GM12878 (cell line): ENCODE measurements around the gene LONP1.

Source experiments
- CTCF ChIP-seq, 3 experiments: IDR thresholded peaks in 2 of 3; conservative IDR thresholded peaks in 1 of 3; 2 replicates each; pipeline ENCODE4 v1.5.1; 2011; ENCODE audit warnings: low read depth in 3 of 3, low read length in 3 of 3, mild to moderate bottlenecking in 3 of 3, control low read depth in 2 of 3, moderate library complexity in 2 of 3, inconsistent platforms in 1 of 3, mixed read lengths in 1 of 3; ENCODE audit not compliant: control insufficient read depth in 2 of 3, insufficient read depth in 1 of 3; ENCODE audit errors: extremely low read depth in 1 of 3
- TARDBP ChIP-seq: IDR thresholded peaks from 2 replicates; pipeline ENCODE4 v1.6.1; 2016; ENCODE audit warnings: borderline replicate concordance
- TF ChIP-seq, protein P1 (sequence below): IDR thresholded peaks from 2 replicates; pipeline ENCODE4 v1.6.1; 2011; ENCODE audit warnings: borderline replicate concordance, low read depth, mild to moderate bottlenecking, moderate library complexity, low read length; ENCODE audit not compliant: insufficient read depth, poor library complexity, severe bottlenecking

DNA sequence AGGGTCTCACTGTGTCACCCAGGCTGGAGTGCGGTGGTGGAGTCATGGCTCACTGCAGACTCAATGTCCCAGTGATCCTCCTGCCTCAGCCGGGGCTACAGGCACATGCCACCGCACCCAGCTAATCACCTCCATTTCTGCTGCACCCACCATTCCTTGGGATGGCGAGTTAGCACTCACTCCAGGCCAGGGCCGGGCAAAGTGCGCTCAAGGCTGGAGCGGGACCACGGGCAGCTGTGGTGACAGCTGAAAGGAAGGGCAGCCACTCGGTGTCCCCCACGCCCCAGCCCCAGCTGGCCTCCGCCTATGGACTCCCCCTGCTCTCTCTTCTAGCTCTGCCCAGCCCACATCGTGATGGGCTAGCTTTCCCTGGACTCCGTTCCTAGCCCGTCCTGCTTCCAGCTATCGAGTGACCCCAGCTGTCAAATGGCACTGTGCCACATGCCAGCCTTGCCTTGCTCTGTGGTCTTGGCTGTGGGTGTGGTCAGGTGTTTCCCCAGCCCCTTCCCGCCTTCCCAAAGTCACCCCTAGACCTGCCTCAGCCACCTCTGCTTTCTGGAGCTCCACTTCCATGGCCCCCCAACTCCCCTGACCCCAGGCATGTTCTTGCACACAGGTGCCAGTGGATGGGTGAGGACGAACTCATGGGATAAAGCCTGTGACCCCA is 43.7 kb downstream of the LONP1 start:
- TF ChIP-seq TARDBP = no peak
- TF ChIP-seq, protein P1, sequence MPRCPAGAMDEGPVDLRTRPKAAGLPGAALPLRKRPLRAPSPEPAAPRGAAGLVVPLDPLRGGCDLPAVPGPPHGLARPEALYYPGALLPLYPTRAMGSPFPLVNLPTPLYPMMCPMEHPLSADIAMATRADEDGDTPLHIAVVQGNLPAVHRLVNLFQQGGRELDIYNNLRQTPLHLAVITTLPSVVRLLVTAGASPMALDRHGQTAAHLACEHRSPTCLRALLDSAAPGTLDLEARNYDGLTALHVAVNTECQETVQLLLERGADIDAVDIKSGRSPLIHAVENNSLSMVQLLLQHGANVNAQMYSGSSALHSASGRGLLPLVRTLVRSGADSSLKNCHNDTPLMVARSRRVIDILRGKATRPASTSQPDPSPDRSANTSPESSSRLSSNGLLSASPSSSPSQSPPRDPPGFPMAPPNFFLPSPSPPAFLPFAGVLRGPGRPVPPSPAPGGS = no peak
- TF ChIP-seq CTCF (IDR thresholded peaks at IDR 0.05 in 2 of 3, conservative IDR thresholded peaks at IDR 0.05 in 1 of 3; ENCODE audit: control insufficient read depth in 2 of 3, extremely low read depth in 1 of 3, insufficient read depth in 1 of 3, low read depth in 3 of 3, low read length in 3 of 3) = no peak
